Prostate gland (tissue), 2 donors: ENCODE data around the gene LRRTM3. TPM values are rescaled to one million over a fixed set of nuclear protein-coding genes. Genes with fewer than 3 reads are reported as not detected.

Experiments
- DNase-seq: peaks from one replicate; pipeline ENCODE4 v3.0.0-alpha.2; 2019; ENCODE audit warnings: low spot score
- H3K27ac ChIP-seq, 2 donors: fragments of 200-600 bp; sonication (generic); 2 replicates each; pipeline ENCODE4 v1.5.1; 2017 to 2019
- H3K27me3 ChIP-seq: fragments of 200-600 bp; sonication (generic); replicated peaks from 2 replicates; pipeline ENCODE4 v1.5.1; 2019; ENCODE audit not compliant: insufficient read depth
- H3K36me3 ChIP-seq, 2 donors: fragments of 200-600 bp; sonication (generic); 1 replicate in 1 of 2; 2 replicates in 1 of 2; pipeline versions ENCODE4 v1.5.1 to v1.8.1; 2017 to 2019
- H3K4me1 ChIP-seq: fragments of 200-600 bp; sonication (generic); replicated peaks from 2 replicates; pipeline ENCODE4 v1.5.1; 2019
- H3K4me3 ChIP-seq, 2 donors: fragments of 200-600 bp; sonication (generic); 2 replicates each; pipeline ENCODE4 v1.5.1; 2017 to 2019
- H3K9me3 ChIP-seq: fragments of 200-600 bp; sonication (generic); 2 replicates; pipeline ENCODE4 v1.5.1; 2017
- POLR2A ChIP-seq: fragments of 450-650 bp; IDR thresholded peaks from one replicate; pipeline ENCODE4 v1.6.1; 2016; ENCODE audit warnings: antibody characterized with exemption, mild to moderate bottlenecking
- POLR2AphosphoS5 ChIP-seq: sonication (generic); formaldehyde crosslinking; IDR thresholded peaks from one replicate; pipeline ENCODE4 v1.6.1; 2017; ENCODE audit warnings: antibody characterized with exemption
- WGBS: methylation state at CpG from one replicate; pipeline ENCODE4 v1.1.5; 2018; 5-methylcytosine and 5-hydroxymethylcytosine counted together
- intact Hi-C: fragments of 100-400 bp; cut with DNase I; formaldehyde crosslinking; loops from one replicate; pipeline ENCODE4 v1.14.2; 2022
- total RNA-seq, 2 donors: library from RNA; depleted of rRNA; stranded (reverse); fragments of >200 nt; gene quantifications; one replicate each; pipeline ENCODE4 v1.1.0, GENCODE V29; 2016
- TF ChIP-seq, protein P1 (sequence below), 4 experiments: fragments of 200-600 bp in 2 of 4; fragments of 450-650 bp in 2 of 4; sonication (generic) in 2 of 4; IDR thresholded peaks; 1 replicate in 3 of 4; 2 replicates in 1 of 4; pipeline ENCODE4 v1.5.1; 2016 to 2019; ENCODE audit warnings: antibody characterized with exemption in 4 of 4, mild to moderate bottlenecking in 2 of 4, moderate library complexity in 2 of 4

Gene LRRTM3
- total RNA-seq, 2 donors from 2014 or later = 0.14 to 2.3 TPM

DNA sequence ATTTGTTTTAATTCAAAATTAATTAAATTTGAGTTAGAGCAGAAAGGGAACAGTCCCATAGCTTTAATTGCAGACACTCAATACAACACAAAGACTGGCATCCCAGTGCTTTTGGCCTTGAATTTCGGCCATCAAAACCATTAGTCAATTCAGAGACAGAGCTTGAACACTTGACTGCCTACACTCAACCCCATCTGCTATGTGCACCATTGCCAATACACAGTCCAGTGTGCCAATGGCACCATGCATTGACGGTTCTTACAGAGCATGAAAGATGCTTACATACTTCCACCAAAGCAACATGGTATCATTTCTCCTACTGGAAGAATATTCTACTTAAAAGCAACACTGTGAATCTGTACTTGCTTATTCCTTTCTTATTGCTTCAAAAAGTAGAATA lies 43.6 kb upstream of the LRRTM3 start:
- intact Hi-C loops = no loop called here
- Histone ChIP-seq H3K27me3 (no peaks in the 10 kb centered on the region), H3K36me3 (no peaks in the 10 kb centered on the region), H3K27ac (no peak overlapping the region), H3K4me1 (no peaks in the 10 kb centered on the region), H3K4me3 (no peak overlapping the region), H3K9me3 (no peaks in the 10 kb centered on the region)
- DNase-seq = no peak
- WGBS = 88% methylated on average over 2 of the region's 2 CpGs
- TF ChIP-seq, protein P1, sequence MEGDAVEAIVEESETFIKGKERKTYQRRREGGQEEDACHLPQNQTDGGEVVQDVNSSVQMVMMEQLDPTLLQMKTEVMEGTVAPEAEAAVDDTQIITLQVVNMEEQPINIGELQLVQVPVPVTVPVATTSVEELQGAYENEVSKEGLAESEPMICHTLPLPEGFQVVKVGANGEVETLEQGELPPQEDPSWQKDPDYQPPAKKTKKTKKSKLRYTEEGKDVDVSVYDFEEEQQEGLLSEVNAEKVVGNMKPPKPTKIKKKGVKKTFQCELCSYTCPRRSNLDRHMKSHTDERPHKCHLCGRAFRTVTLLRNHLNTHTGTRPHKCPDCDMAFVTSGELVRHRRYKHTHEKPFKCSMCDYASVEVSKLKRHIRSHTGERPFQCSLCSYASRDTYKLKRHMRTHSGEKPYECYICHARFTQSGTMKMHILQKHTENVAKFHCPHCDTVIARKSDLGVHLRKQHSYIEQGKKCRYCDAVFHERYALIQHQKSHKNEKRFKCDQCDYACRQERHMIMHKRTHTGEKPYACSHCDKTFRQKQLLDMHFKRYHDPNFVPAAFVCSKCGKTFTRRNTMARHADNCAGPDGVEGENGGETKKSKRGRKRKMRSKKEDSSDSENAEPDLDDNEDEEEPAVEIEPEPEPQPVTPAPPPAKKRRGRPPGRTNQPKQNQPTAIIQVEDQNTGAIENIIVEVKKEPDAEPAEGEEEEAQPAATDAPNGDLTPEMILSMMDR (IDR thresholded peaks at IDR 0.05) = no peak
- TF ChIP-seq POLR2AphosphoS5 (no peak), POLR2A (no peak)

DNA sequence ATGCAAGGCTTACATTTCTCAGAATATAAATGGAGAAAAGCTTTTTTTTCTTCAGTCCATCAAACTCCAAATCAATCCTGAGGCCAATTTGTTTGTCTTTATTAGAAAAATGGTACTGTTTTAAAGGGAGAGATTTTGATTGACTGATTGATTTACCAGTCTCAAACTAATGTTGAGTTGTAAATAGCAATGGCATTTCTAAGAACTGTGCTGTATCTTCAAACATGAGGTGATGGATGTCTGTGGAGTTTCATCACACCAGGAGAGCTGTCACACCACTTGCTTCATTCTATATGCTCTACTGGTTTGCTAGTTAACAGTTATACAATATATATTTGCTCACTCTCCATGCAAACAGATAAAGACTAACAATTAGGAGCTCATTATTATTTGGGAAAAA lies 39.0 kb upstream of the LRRTM3 start:
- DNase-seq = no peak
- H3K4me1 ChIP-seq = no peaks in the 10 kb centered on the region
- no peaks in the 10 kb centered on the region for H3K9me3 ChIP-seq
- no peak for TF ChIP-seq POLR2AphosphoS5
- TF ChIP-seq, protein P1 (IDR thresholded peaks at IDR 0.05) = no peak
- no peak for TF ChIP-seq POLR2A
- no peaks in the 10 kb centered on the region for H3K36me3 ChIP-seq
- H3K4me3 ChIP-seq = no peak overlapping the region
- intact Hi-C loops = no loop called here
- H3K27me3 ChIP-seq = no peaks in the 10 kb centered on the region
- no peak overlapping the region for H3K27ac ChIP-seq

DNA sequence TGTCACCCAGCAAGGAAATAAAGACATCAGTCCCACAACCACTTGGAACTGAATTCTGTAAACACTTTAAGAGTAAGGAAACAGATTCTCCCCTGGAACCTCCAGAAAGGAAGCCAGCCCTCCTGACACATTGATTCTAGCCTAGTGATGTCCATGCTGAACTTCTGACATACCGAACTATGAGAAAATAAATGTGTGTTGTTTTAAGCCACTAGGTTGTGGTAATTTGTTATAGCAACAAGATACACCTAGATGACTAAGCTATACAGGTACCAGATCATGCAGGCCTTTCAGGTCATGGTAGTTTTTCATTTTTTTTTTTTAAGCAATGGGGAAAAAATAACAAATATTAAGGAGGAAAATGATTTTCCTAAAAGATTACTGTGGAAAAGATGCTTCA lies 37.6 kb upstream of the LRRTM3 start:
- Histone ChIP-seq H3K4me3 (no peak overlapping the region), H3K27ac (no peak overlapping the region), H3K27me3 (no peaks in the 10 kb centered on the region), H3K36me3 (no peaks in the 10 kb centered on the region), H3K9me3 (no peaks in the 10 kb centered on the region), H3K4me1 (no peaks in the 10 kb centered on the region)
- TF ChIP-seq, protein P1 (IDR thresholded peaks at IDR 0.05) = no peak
- TF ChIP-seq POLR2AphosphoS5 (no peak), POLR2A (no peak)
- 96% methylated on average over 1 of the region's 1 CpG for WGBS
- no peak for DNase-seq
- intact Hi-C loops = no loop called here

DNA sequence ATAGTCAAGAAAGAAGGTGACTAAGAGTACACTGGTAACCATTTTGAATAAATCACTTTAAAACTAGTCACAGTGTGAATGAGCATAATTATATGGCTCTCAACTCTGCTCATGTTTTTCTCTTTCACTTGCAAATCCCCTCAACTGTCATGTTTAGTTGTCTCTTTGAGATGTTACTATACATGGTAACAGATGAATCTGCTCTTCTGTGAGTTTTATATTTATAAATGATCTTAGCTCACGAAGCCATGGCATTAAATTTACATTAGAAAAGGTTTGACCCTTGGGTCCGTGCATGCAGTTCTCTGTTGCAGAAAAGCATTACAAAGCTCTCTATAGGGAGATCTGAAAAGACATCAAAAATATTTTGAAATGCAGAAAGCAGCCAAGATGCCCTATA lies 33.0 kb upstream of the LRRTM3 start:
- Histone ChIP-seq H3K9me3 (no peaks in the 10 kb centered on the region), H3K27me3 (no peaks in the 10 kb centered on the region), H3K36me3 (no peaks in the 10 kb centered on the region), H3K4me1 (no peaks in the 10 kb centered on the region), H3K4me3 (no peak overlapping the region), H3K27ac (no peak overlapping the region)
- intact Hi-C loops = no loop called here
- no peak for DNase-seq
- TF ChIP-seq, protein P1 (IDR thresholded peaks at IDR 0.05) = no peak
- TF ChIP-seq POLR2A = no peak
- no peak for TF ChIP-seq POLR2AphosphoS5
- WGBS = 58% methylated on average over 2 of the region's 2 CpGs

DNA sequence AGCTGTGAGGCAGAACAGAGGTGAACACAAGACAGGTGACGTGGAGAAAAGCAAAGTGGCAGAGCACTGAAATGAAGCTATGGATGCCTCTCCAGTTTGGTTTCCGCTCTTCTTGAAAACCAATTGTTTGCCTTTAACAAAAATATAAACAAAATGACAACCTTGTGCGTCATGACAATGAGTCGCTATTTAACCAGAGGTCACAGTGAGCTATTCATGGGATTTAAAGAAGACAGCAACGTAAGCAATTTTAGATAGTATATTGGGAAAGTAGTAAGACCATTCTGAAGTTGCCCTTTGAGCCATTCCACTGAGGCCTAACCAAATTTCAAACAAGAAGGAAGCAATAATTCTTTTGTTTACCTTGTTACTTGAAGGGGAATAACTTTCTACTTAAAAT lies 15.2 kb upstream of the LRRTM3 start:
- Histone ChIP-seq H3K27ac (no peak overlapping the region), H3K4me3 (no peak overlapping the region), H3K9me3 (no peaks in the 10 kb centered on the region), H3K36me3 (no peaks in the 10 kb centered on the region), H3K27me3 (no peaks in the 10 kb centered on the region), H3K4me1 (no peaks in the 10 kb centered on the region)
- DNase-seq = no peak
- TF ChIP-seq, protein P1 (IDR thresholded peaks at IDR 0.05) = no peak
- TF ChIP-seq POLR2AphosphoS5 (no peak), POLR2A (no peak)
- 93% methylated on average over 5 of the region's 5 CpGs for WGBS
- intact Hi-C loops = no loop called here
